Small intestine (tissue), 7 donors: ENCODE data around the gene LDLRAD3. TPM values are rescaled to one million over a fixed set of nuclear protein-coding genes. Genes with fewer than 3 reads are reported as not detected.

Experiments used
- DNase-seq, 2 donors: peaks; one replicate each; pipeline versions ENCODE4 v3.0.0 to v3.0.0-alpha.2; 2013
- FAIRE-seq: peaks from 2 replicates; lab custom pipeline; 2012; peaks lifted over from hg19 to GRCh38; lab: Jason Lieb, UNC
- H3K27ac ChIP-seq, 3 donors: one replicate each; pipeline ENCODE4 v1.5.1; 2013; ENCODE audit warnings: low read length in 2 of 3, mild to moderate bottlenecking in 2 of 3, control low read depth in 1 of 3, inconsistent platforms in 1 of 3, low read depth in 1 of 3, moderate library complexity in 1 of 3
- H3K27me3 ChIP-seq, 3 donors: one replicate each; pipeline ENCODE4 v1.6.1; 2013; ENCODE audit warnings: low read length in 3 of 3, inconsistent platforms in 1 of 3; ENCODE audit not compliant: control insufficient read depth in 3 of 3, insufficient read depth in 3 of 3
- H3K36me3 ChIP-seq, 3 donors: one replicate each; pipeline ENCODE4 v1.6.1; 2013; ENCODE audit warnings: low read length in 3 of 3, inconsistent platforms in 1 of 3, low read depth in 1 of 3, mild to moderate bottlenecking in 1 of 3, moderate library complexity in 1 of 3; ENCODE audit not compliant: control insufficient read depth in 3 of 3, insufficient read depth in 2 of 3
- H3K4me1 ChIP-seq, 3 donors: one replicate each; pipeline ENCODE4 v1.6.1; 2013; ENCODE audit warnings: low read length in 2 of 3, inconsistent platforms in 1 of 3, low read depth in 1 of 3, mild to moderate bottlenecking in 1 of 3, moderate library complexity in 1 of 3; ENCODE audit not compliant: control insufficient read depth in 3 of 3, insufficient read depth in 2 of 3
- H3K4me3 ChIP-seq, 3 donors: one replicate each; pipeline ENCODE4 v1.5.1; 2013; ENCODE audit warnings: low read length in 3 of 3, control low read depth in 1 of 3, inconsistent platforms in 1 of 3, low read depth in 1 of 3, mild to moderate bottlenecking in 1 of 3, moderate library complexity in 1 of 3
- H3K9me3 ChIP-seq, 2 donors: one replicate each; pipeline ENCODE4 v1.6.1; 2013; ENCODE audit warnings: low read depth in 1 of 2, low read length in 1 of 2; ENCODE audit not compliant: control insufficient read depth in 2 of 2, insufficient read depth in 1 of 2
- WGBS, 3 donors: extraction: QIAGEN DNeasy Blood & Tissue Kit; methylation state at CpG; one replicate each; pipeline ENCODE4 v1.1.7; 2013; 5-methylcytosine and 5-hydroxymethylcytosine counted together
- polyA plus RNA-seq, 4 donors: library from polyadenylated mRNA; stranded (reverse) in 3 of 4; unstranded in 1 of 4; fragments of 200-250 nt in 3 of 4; fragments of 120-200 nt in 1 of 4; gene quantifications; one replicate each; pipeline versions ENCODE4 v1.2.1 to v1.2.3, GENCODE V29; 2013
- donor health status: healthy with polysubstance abuse.
- donor health status: control.
- donor health status: control.
- donor health status: Bipolar disorder and iron deficiency.
- donor health status: healthy.

Gene LDLRAD3
- polyA plus RNA-seq, 4 donors, result 0.22 to 6.9 (median 3.5) TPM

- Histone ChIP-seq H3K36me3 (no peaks in the 10 kb centered on the region), H3K9me3 (peaks cover 0 to 5% of the 10 kb centered on the region in 2 donors), H3K4me1 (no peaks in the 10 kb centered on the region), H3K4me3 (no peak overlapping the region), H3K27ac (peak overlapping the region in 1 of 3 donors; percentile 27), H3K27me3 (no peaks in the 10 kb centered on the region)
- FAIRE-seq (no peak), DNase-seq (no peak)
- WGBS, 3 donors, result 71 to 74% (median 71%) methylated on average over 2 of the region's 2 CpGs
Observed at GRCh38 chr11:36065436-36065835, 121.6 kb downstream of the LDLRAD3 start.

- DNase-seq, result no peak
- no peak for FAIRE-seq
- Histone ChIP-seq H3K36me3 (peaks cover 0 to under 1% (median 0%) of the 10 kb centered on the region in 3 donors), H3K4me1 (no peaks in the 10 kb centered on the region), H3K9me3 (peaks cover 0 to 5% of the 10 kb centered on the region in 2 donors), H3K4me3 (no peak overlapping the region), H3K27ac (no peak overlapping the region), H3K27me3 (no peaks in the 10 kb centered on the region)
- WGBS, 3 donors, result 73 to 84% (median 79%) methylated on average over 4 of the region's 4 CpGs
Observed at GRCh38 chr11:36066891-36067290, 123.0 kb downstream of the LDLRAD3 start.

GRCh38 chr11:36069576-36070212 is 125.8 kb downstream of the LDLRAD3 start:
- Histone ChIP-seq H3K27ac (no peak overlapping the region), H3K4me1 (no peaks in the 10 kb centered on the region), H3K27me3 (no peaks in the 10 kb centered on the region), H3K4me3 (no peak overlapping the region), H3K36me3 (peaks cover 0 to 4% (median 0%) of the 10 kb centered on the region in 3 donors), H3K9me3 (peaks cover 0 to 5% of the 10 kb centered on the region in 2 donors)
- DNase-seq, result no peak
- FAIRE-seq, result no peak
- 77 to 79% (median 78%) methylated on average over 10 of the region's 10 CpGs for WGBS, 3 donors

GRCh38 chr11:36070213-36070953 is 126.5 kb downstream of the LDLRAD3 start:
- peaks cover 0 to 4% (median 0%) of the 10 kb centered on the region in 3 donors for H3K36me3 ChIP-seq
- no peaks in the 10 kb centered on the region for H3K4me1 ChIP-seq
- H3K9me3 ChIP-seq, result peaks cover 0 to 5% of the 10 kb centered on the region in 2 donors
- H3K27ac ChIP-seq, result no peak overlapping the region
- no peaks in the 10 kb centered on the region for H3K27me3 ChIP-seq
- FAIRE-seq, result no peak
- WGBS, 3 donors, result 68 to 74% (median 72%) methylated on average over 5 of the region's 5 CpGs
- H3K4me3 ChIP-seq, result no peak overlapping the region
- DNase-seq, result no peak

GRCh38 chr11:36070954-36071330 is 127.1 kb downstream of the LDLRAD3 start:
- H3K4me3 ChIP-seq, result no peak overlapping the region
- H3K36me3 ChIP-seq, result peaks cover 0 to 4% (median 0%) of the 10 kb centered on the region in 3 donors
- WGBS, 3 donors, result 91 to 96% (median 94%) methylated on average over 5 of the region's 5 CpGs
- FAIRE-seq, result no peak
- DNase-seq, result no peak
- no peaks in the 10 kb centered on the region for H3K27me3 ChIP-seq
- H3K27ac ChIP-seq, result no peak overlapping the region
- H3K4me1 ChIP-seq, result no peaks in the 10 kb centered on the region
- H3K9me3 ChIP-seq, result peaks cover 0 to 7% of the 10 kb centered on the region in 2 donors

GRCh38 chr11:36071917-36072500 is 128.1 kb downstream of the LDLRAD3 start:
- 60 to 86% (median 73%) methylated on average over 2 of the region's 2 CpGs for WGBS, 3 donors
- Histone ChIP-seq H3K36me3 (peaks cover 0 to 4% (median 0%) of the 10 kb centered on the region in 3 donors), H3K9me3 (peaks cover 0 to 9% of the 10 kb centered on the region in 2 donors), H3K4me3 (no peak overlapping the region), H3K27ac (peak overlapping the region in 1 of 3 donors; percentile 48), H3K4me1 (no peaks in the 10 kb centered on the region), H3K27me3 (no peaks in the 10 kb centered on the region)
- DNase-seq (no peak), FAIRE-seq (no peak)

- Histone ChIP-seq H3K27ac (peak overlapping the region in 1 of 3 donors; percentile 67), H3K4me3 (no peak overlapping the region), H3K27me3 (no peaks in the 10 kb centered on the region), H3K9me3 (peaks cover 0 to 13% of the 10 kb centered on the region in 2 donors), H3K4me1 (no peaks in the 10 kb centered on the region), H3K36me3 (peaks cover 0 to 8% (median 0%) of the 10 kb centered on the region in 3 donors)
- DNase-seq (peak in 1 of 2 donors; percentile 15), FAIRE-seq (no peak)
- WGBS, 3 donors, result 63 to 79% (median 73%) methylated on average over 9 of the region's 9 CpGs
Observed at GRCh38 chr11:36073411-36074203, 129.7 kb downstream of the LDLRAD3 start.
